Stimulated activated naive CD8-positive, alpha-beta T cell treated with anti-CD3 and anti-CD28 coated beads, Interleukin-15, Interleukin-2, amounts not matched to agents 100 ng/mL and 50 ng/mL, for 24 hours (primary cell): ENCODE data around the gene MPPED1.

Experiments used
- H3K27ac Mint-ChIP-seq: one replicate; pipeline ENCODE4 v1.8.0; 2021; ENCODE audit warnings: mild to moderate bottlenecking, mixed read lengths
- H3K27me3 Mint-ChIP-seq: one replicate; pipeline ENCODE4 v1.8.0; 2021; ENCODE audit warnings: mixed read lengths
- H3K36me3 Mint-ChIP-seq: one replicate; pipeline ENCODE4 v1.8.0; 2021; ENCODE audit warnings: low read depth, mixed read lengths
- H3K4me1 Mint-ChIP-seq: one replicate; pipeline ENCODE4 v1.8.0; 2021; ENCODE audit warnings: low read depth, mixed read lengths
- H3K4me3 Mint-ChIP-seq: one replicate; pipeline ENCODE4 v1.8.0; 2021; ENCODE audit warnings: mild to moderate bottlenecking, mixed read lengths
- H3K9me3 Mint-ChIP-seq: one replicate; pipeline ENCODE4 v1.8.0; 2021; ENCODE audit warnings: mixed read lengths

Gene MPPED1

DNA sequence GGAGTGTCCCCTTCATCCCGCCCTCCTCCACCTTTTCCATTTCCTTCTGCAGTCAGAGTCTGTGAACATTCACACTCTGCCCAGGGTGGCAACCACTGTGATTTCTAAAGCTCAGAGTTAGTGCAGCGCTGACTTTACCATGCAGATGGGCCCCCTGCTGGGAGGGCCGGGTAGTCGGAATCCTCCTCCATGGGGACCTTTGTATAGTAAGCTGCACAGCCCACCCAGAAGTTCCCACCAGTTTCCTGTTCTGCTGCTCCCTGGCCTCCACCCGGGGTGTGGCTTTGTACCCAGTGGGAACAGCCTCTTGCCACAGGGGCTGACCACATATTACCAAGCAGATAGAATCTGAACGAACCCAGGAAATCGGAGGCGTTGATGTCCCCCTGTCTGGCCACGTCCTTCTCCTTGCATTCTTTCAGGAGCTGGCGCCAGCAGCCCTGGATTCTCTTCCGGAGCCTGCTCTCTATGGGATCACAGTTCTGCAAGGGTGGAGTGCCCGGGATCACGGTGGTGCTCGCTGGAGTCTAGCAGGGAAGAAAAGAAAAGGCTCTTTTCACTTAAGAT, 125.3 kb downstream of the MPPED1 start:
- H3K4me1 Mint-ChIP-seq: no peaks in the 10 kb centered on the region
- H3K27me3 Mint-ChIP-seq: peaks cover 3% of the 10 kb centered on the region
- H3K9me3 Mint-ChIP-seq: no peaks in the 10 kb centered on the region

DNA sequence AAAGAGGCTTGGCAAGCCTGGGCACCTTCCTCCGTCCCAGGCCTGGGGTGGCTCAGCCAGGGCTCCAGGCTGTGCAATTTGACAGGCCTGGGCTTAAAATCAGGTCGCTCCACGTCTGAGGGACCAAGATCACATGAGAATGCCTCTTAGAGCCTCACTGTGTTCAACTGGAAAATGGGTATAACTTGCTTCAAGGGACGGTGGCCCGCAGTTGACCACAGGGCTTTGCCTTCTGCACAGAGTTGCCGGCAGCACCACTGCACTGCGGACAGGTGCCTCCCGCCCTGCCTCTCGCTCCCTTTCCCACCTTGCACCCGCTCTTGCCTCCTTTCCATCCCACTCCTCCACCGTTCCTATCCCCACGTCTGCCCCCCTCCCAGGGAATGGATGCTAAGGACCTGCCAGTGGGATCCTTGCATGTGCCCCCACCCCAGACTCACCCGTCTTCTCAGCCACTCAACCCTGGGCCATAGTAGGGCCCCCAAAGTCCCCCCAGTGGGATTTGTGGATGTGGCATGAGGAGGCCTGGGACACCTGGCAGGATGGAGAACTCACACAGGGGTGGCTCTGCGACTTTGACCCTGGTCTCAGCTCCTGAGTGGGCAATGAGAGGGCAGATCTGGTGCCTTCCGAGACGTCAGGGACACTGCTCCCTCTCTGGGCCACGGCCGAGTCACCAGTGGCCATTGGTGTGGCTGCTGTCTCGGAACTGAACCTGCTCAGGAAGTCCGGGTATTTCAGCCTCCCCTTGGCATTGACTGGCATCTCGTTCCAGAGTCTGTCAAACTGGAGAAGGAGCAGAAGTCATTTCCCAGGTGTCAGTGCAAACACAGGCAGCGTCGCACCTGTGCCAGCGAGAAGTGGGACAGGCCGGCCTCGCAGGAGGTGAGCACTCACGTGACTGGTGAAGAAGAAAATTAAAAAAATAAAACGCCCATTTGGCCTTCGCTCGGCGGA, 128.0 kb downstream of the MPPED1 start:
- Mint-ChIP-seq H3K4me3 (no peak overlapping the region), H3K27ac (no peak overlapping the region), H3K36me3 (no peaks in the 10 kb centered on the region), H3K9me3 (no peaks in the 10 kb centered on the region), H3K27me3 (peaks cover 8% of the 10 kb centered on the region), H3K4me1 (no peaks in the 10 kb centered on the region)

More for the DNA sequence above, 125.3 kb downstream of the MPPED1 start:
- no peak overlapping the region for H3K4me3 Mint-ChIP-seq
- no peak overlapping the region for H3K27ac Mint-ChIP-seq
- no peaks in the 10 kb centered on the region for H3K36me3 Mint-ChIP-seq

DNA sequence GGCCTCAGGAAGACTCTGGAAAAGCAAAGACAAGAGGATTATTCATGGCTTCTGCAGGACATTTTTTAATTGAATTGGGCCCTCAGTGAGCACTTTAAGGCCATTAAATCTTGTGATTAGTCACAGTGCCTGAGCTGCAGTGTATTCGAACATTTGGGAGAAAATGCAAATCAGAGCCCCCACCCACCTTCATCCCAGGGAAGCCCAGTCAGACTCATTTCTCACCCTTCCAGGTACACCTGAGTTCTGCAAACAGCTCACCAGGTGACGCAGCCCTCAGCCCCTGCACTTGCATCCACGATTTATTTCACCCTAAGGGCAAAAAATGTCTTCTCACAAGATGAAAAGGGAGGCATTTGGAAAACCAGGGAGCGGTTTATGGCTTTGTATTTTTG, 128.7 kb downstream of the MPPED1 start:
- H3K4me1 Mint-ChIP-seq: no peaks in the 10 kb centered on the region
- H3K27me3 Mint-ChIP-seq: peaks cover 8% of the 10 kb centered on the region
- no peak overlapping the region for H3K27ac Mint-ChIP-seq
- no peak overlapping the region for H3K4me3 Mint-ChIP-seq
- no peaks in the 10 kb centered on the region for H3K9me3 Mint-ChIP-seq
- no peaks in the 10 kb centered on the region for H3K36me3 Mint-ChIP-seq

DNA sequence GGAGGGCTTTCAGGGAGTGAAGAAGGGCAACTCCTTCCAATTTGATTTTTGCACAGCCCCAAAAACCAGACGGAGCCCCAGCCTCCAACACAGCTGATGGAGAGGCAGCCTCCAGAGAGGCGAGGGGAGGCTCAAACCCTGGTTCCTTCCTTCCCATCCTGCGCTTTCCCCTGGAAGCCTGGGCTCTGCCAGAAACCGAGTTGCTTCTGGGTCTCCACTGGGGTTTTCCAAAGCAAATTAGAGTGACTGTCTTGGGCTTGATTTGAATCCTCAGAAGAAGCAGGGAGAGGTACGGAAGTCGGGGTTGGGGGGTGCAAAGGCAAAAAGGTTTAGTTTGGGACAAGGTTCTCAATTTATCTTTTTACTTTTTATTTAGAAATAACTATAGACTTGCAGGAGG, 129.2 kb downstream of the MPPED1 start:
- Mint-ChIP-seq H3K9me3 (no peaks in the 10 kb centered on the region), H3K27ac (no peak overlapping the region), H3K27me3 (peaks cover 8% of the 10 kb centered on the region), H3K4me3 (no peak overlapping the region), H3K36me3 (no peaks in the 10 kb centered on the region), H3K4me1 (no peaks in the 10 kb centered on the region)

DNA sequence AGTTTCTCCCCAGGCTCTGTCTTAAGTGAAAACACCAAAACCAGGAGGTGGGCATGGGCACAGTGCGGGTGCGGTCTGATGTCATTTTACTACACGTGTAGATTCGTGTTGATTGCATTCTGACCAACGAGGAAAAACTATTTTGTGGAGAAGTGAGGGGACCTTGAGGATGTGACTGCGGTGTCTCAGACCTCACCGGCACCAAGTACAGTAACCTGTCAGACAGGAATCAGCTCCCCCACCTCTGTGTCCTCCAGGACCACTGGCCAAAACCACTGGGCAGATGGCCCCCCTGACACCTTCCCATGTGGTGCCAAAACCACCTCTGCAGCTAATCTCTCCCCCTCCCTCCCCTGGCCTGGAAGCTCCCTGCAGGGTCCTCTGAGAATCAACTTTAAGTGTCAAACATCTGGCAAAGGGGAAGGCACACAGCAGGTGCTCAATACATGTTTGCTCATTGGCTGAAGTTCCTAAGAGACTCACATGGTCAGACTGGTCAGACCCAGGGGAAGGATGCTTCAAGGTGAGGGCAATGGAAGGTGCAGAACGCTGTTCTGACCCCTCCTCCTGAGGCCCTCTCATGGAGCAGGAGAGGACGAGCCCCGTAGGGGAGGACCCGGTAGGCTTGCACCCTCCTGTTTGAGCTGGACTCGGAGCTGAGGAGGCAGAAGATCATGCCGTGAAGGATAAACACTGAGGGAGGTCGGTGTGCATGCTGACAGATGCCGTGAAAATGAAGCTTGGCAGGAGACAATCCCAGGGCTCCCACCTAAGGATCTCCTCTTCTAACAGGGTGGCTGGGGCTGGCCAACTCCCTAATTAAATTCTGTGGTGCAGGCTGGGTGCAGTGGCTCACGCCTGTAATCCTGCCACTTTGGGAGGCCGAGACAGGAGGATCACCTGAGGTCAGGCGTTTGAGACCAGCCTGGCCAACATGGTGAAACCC, 129.9 kb downstream of the MPPED1 start:
- Mint-ChIP-seq H3K27me3 (peaks cover 8% of the 10 kb centered on the region), H3K4me1 (no peaks in the 10 kb centered on the region), H3K4me3 (no peak overlapping the region), H3K36me3 (no peaks in the 10 kb centered on the region), H3K9me3 (no peaks in the 10 kb centered on the region), H3K27ac (no peak overlapping the region)

DNA sequence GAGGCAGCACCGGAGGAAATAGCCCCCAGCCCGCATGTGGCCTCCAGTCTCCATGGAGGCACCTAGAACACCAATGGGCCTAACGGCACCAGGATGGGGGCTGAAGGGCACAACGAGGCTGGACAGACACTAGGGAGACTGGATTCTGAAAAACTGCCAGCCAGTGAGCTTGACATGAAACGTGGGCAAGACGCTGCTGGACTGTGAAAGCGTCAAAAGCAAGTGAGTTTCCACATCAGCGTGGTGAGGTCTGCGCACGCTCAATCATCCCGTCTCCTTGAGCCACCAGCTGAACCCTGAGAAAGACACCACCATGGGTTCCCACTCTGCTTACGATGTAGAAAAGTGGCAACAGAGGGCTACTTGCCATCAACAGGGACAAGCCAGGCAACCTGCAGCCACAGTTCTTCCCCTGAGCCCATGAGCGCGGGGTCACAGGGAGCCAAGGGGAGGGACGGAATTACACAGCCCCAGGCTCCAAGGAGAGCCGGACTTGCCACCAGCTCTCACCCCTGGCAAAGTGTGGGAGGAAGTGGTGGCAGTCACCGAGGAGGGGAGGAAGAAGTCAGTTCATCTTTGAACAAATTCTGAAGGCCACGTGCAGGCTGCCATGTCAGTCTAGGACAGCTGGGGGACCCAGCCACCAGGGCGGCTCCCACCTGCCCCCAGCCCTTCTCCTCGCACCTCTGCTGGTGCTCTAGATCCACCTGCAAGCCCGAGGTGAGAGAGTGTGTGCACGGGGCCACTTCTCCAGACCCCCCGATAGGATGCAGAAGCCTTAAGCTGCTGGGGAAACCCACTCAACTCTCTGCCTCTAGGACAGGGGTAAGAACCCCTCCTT, 131.1 kb downstream of the MPPED1 start:
- H3K4me1 Mint-ChIP-seq: no peaks in the 10 kb centered on the region
- H3K36me3 Mint-ChIP-seq: no peaks in the 10 kb centered on the region
- H3K9me3 Mint-ChIP-seq: no peaks in the 10 kb centered on the region
- no peak overlapping the region for H3K27ac Mint-ChIP-seq
- peaks cover 12% of the 10 kb centered on the region for H3K27me3 Mint-ChIP-seq
- H3K4me3 Mint-ChIP-seq: no peak overlapping the region

DNA sequence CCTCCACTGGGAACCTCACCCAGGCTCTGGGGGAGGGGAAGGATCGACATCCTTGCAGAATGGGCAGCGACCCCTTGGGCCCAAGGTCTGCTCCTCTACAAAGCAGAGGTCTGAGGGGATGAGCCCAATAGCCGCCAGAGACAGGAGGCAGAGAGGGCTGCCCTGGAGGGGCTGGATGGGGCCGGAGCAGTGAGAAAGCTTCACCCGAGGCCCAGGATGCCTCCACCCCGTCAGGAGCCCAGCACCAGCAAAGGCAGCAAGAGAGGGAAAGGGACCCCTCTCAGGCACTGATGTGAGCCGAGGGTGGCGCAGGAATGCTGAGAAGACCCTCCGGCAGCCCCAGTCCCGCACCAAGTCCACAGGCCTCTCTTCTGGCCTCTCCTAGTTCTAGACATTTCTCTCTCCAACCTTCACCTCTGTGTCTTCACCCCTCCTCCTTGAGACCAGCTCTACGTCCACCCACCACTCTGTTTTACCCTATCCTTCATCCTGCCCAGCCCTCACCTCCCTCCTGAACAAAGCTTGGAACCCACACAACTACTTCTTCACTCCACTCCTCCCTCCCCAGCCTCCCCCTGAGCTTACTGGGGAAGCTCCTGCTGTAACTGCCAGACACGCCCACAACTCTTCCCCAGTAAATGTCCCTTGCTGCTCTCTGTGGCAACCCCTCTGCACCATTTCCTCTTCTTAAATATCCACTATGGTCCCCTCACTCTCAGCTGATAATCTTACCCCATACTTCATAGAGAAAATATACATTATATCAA, 131.9 kb downstream of the MPPED1 start:
- Mint-ChIP-seq H3K4me3 (no peak overlapping the region), H3K36me3 (no peaks in the 10 kb centered on the region), H3K9me3 (no peaks in the 10 kb centered on the region), H3K27me3 (peaks cover 9% of the 10 kb centered on the region), H3K27ac (no peak overlapping the region), H3K4me1 (no peaks in the 10 kb centered on the region)

DNA sequence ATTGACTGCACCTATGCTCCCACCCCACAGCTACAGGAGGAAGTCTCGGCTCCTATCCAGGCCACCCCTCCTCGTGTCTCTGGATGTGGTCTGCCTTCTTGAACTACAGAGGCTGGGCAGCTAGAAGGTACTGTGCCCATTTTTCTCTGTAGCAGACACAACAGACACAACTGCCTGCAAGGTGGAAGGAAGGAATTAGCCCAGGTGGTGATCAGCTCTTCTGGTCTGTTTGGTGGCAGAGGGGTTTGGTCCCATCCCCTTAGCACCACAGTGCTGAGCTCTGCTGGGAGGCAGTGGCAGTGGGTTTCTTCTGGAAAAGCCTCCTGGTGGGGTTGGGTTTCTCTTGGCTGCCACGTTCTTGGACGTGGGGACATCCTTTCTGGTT, 132.5 kb downstream of the MPPED1 start:
- H3K4me1 Mint-ChIP-seq: no peaks in the 10 kb centered on the region
- no peaks in the 10 kb centered on the region for H3K9me3 Mint-ChIP-seq
- H3K27me3 Mint-ChIP-seq: peaks cover 9% of the 10 kb centered on the region
- no peaks in the 10 kb centered on the region for H3K36me3 Mint-ChIP-seq
- H3K27ac Mint-ChIP-seq: no peak overlapping the region
- H3K4me3 Mint-ChIP-seq: no peak overlapping the region

DNA sequence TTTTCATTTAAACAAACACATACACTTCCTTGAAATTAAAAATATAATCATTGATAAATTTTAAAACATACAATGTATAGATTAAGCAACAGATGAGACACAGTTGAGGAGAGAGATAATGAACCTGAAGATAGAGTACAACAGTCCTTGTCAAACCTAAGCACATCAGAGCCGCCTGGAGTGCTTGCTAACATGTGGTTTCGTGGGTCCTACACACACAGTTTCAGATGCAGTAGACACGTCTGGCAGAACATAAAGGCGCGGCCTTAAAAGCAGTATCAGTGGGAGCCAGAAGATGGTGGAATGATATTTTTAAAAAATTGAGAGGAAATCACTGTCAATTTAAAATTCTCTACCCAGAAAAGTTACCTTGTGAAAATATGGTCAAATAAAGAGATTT, 134.4 kb downstream of the MPPED1 start:
- no peak overlapping the region for H3K4me3 Mint-ChIP-seq
- no peak overlapping the region for H3K27ac Mint-ChIP-seq
- H3K27me3 Mint-ChIP-seq: peaks cover 9% of the 10 kb centered on the region

DNA sequence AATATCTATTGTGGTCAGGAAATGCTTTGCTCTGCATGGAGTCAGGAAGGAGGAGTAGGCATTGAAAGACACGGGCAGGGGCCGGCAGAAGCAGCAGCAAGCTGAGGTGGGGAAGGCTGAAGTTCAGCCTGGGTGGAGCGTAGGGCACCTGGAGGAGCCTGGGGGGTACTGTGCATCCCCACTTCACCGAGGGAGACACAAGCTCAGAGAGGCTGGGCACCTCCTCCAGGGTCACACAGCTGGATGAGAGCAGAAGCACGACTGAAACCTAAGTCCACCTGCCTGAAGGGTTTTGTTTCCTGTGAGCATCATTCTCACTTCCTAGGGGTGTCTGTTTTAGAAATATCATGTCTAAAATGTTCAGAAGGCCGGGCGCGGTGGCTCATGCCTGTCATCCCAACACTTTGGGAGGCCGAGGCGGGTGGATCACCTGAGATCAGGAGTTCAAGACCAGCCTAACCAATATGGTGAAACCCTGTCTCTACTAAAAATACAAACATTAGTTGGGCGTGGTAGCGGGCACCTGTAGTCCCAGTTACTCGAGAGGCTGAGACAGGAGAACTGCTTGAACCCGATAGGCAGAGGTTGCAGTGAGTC, 138.3 kb downstream of the MPPED1 start:
- H3K27ac Mint-ChIP-seq: no peak overlapping the region

More for the DNA sequence above, 134.4 kb downstream of the MPPED1 start:
- H3K9me3 Mint-ChIP-seq: no peaks in the 10 kb centered on the region
- no peaks in the 10 kb centered on the region for H3K4me1 Mint-ChIP-seq
- no peaks in the 10 kb centered on the region for H3K36me3 Mint-ChIP-seq

DNA sequence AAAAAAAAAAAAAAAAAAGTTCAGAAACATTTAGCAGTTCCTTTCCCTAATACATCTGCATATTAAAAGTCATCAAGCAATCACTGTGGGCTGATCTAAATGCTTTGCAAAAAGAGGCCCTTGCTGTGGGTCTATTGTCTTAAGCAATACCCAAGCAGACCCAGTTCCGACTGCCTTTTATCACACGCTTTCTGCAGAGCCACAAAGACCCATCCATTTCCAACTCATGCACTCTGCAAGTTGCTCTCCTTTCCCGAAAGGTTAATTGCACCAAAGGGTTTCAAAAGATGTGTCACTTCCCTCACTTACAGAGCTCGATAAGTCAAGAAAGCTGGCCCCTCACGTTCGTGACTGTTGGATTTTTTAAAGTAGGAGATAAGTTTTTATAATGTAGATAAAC, 138.9 kb downstream of the MPPED1 start:
- peaks cover 10% of the 10 kb centered on the region for H3K27me3 Mint-ChIP-seq
- no peak overlapping the region for H3K27ac Mint-ChIP-seq
- H3K4me1 Mint-ChIP-seq: no peaks in the 10 kb centered on the region
- no peaks in the 10 kb centered on the region for H3K9me3 Mint-ChIP-seq
- no peak overlapping the region for H3K4me3 Mint-ChIP-seq
- no peaks in the 10 kb centered on the region for H3K36me3 Mint-ChIP-seq

More for the DNA sequence above, 138.3 kb downstream of the MPPED1 start:
- Mint-ChIP-seq H3K4me1 (no peaks in the 10 kb centered on the region), H3K4me3 (no peak overlapping the region), H3K9me3 (no peaks in the 10 kb centered on the region), H3K36me3 (no peaks in the 10 kb centered on the region), H3K27me3 (peaks cover 8% of the 10 kb centered on the region)

DNA sequence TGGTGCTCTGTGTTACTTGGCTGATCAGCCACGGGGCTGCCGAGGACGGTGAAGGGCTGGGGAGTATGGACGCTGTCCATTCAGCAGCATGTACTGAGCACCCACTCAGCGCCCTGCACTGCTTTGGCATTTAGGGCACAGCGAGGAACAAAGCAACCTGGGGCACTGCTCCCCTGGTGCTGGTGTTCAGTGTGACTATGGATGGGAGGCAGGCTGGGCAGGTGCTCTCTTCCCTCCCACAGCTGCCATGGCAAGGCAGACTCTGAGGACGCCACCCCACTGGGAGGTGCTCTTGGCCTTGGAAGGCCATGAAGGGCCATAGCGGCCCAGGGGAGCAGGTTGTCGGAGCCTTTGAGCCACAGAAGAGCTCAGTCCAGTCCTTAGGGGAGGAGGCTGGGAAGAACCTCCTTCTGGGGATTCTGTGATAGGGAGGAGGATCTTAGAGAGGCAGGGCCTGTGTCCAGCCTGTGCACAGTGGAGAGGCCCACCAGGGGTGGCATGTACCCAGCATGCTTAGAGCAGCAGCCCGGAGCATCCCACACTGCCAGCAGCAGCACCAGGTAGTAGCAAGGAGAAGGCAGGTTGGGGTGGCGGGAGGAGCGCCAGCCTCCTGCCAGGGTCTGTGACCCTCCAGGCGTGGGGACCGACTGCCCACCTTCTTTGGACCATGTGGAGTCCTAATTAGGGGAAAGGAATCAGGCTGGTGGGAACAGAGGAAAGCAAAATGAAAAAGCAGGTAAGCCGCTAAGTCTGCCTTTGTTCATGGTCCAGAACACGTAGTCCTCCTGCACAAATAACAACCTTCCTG, 141.8 kb downstream of the MPPED1 start:
- no peak overlapping the region for H3K4me3 Mint-ChIP-seq
- peaks cover 8% of the 10 kb centered on the region for H3K27me3 Mint-ChIP-seq
- H3K27ac Mint-ChIP-seq: no peak overlapping the region
- H3K9me3 Mint-ChIP-seq: no peaks in the 10 kb centered on the region
- H3K4me1 Mint-ChIP-seq: no peaks in the 10 kb centered on the region
- H3K36me3 Mint-ChIP-seq: no peaks in the 10 kb centered on the region

DNA sequence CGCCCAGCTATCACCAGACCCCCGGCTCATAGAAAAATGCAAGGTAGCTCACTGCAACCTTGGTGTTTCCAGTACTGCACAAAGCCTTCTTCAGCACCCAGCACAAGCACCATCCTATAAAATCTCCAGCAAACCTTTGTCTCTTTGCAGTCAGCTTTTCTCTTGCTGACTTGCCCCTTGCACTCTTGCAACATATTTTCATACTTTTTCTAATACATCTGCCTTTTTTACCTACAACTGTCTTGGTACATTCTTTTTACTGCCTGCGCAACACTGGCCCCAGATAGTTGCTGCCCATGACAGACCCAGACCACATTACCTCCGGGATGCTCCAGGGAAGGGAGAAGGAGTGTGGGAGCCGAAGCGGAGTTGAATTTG, 142.4 kb downstream of the MPPED1 start:
- no peaks in the 10 kb centered on the region for H3K36me3 Mint-ChIP-seq
- no peak overlapping the region for H3K4me3 Mint-ChIP-seq
- no peak overlapping the region for H3K27ac Mint-ChIP-seq
- no peaks in the 10 kb centered on the region for H3K4me1 Mint-ChIP-seq
- no peaks in the 10 kb centered on the region for H3K9me3 Mint-ChIP-seq
- peaks cover 8% of the 10 kb centered on the region for H3K27me3 Mint-ChIP-seq
